NCI-H1436 (cell line): ENCODE measurements around the gene ALLC.
A peak's percentile ranks its signal among the peaks of the same experiment; 100 is the strongest.
"Not testable (repeated sequence)": the region's sequence is repeated elsewhere in the genome, so short reads cannot be mapped to it uniquely, and the experiment has no call there.

Experiments used
- DNase-seq: peaks from one replicate; lab custom pipeline; 2025; lab: John Stamatoyannopoulos, UW

ALLC gene

DNA sequence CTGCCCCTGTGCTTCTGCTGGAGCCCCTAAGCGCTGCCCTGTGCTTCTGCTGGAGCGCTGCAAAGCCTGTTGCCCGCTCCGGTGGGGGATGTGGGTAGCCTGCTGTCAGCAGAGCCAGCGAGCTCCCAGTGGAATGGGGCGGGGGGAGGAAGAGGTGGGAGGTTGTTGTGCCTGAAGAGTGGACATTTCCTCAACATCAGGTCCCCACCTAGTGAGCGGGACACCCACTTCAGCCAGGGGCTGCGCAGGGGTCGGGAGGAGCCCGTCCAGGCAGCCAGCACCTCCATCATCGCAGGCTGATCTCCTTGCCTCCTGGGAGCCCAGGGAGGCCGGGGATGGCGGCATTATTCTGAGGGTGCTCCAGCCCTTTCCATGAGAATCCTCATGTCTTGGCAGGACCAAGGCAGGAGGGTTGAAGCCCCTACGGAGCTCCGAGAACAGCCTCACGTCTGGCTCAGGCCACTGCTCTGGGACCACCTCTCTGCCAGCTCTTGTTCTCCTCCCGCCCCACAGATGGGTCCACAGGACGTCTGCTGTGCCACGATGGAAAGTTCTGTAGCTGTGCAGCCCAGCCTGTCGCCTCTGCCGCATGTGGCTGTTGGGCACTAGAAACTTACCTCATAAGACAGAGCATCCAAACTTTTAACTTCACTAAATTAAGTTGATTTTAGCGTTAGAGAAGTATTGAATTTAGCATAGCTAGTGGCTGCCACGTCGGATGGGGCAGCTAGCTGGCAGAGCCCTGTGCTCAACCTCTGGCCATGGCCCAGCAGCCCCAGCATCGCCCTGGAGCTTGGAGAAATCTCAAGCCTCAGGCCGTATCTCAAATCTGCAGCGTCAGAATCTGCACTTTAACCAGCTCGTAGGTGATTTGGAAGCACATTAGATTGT lies 1.9 kb upstream of the ALLC start:
- DNase-seq, result no peak

DNA sequence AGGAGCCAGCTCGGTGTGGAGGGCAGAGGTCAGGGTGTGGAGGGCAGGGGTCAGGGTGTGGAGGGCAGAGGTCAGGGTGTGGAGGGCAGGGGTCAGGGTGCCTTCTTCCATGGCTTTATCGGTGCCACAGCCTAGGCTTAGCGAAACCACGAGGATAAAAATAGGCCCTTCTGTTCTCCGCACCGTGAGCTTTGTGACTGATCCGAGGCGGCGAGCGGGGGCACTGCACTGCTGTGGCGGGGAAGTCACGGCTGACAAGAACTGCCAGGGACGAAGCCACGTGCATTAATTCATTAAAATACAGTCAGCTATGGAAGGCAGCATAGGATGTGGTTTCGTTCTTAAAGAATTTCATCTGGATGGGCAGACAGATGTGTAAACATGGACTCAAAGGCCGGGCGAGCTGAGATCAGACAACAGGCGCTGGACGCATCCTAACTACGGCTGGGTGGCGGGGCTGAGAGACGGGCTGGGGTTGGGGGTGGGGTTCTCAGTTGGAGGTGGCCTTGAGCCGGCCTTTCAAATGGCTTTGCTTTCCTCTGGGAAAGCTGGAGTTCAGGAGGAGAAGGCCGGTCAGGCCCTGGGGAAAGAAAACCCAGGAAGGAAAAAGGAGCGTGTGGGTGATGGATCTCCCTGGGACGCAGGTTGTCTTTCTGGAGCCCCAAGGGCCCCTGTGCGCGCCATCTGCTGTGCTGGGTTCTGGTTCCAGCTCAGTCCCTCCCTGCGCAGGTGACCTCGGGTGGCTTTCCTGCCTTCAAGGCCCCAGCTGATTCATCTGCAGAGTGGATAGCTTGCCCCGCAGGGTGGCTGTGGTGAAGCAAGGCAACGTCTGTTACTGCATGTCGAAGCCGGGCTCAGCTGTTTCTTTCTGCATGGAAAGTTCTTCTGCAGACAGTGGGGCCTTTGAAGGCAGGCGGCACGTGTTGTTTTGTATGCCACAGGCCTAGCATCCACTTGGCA lies 958 bp upstream of the ALLC start:
- no peak for DNase-seq

DNA sequence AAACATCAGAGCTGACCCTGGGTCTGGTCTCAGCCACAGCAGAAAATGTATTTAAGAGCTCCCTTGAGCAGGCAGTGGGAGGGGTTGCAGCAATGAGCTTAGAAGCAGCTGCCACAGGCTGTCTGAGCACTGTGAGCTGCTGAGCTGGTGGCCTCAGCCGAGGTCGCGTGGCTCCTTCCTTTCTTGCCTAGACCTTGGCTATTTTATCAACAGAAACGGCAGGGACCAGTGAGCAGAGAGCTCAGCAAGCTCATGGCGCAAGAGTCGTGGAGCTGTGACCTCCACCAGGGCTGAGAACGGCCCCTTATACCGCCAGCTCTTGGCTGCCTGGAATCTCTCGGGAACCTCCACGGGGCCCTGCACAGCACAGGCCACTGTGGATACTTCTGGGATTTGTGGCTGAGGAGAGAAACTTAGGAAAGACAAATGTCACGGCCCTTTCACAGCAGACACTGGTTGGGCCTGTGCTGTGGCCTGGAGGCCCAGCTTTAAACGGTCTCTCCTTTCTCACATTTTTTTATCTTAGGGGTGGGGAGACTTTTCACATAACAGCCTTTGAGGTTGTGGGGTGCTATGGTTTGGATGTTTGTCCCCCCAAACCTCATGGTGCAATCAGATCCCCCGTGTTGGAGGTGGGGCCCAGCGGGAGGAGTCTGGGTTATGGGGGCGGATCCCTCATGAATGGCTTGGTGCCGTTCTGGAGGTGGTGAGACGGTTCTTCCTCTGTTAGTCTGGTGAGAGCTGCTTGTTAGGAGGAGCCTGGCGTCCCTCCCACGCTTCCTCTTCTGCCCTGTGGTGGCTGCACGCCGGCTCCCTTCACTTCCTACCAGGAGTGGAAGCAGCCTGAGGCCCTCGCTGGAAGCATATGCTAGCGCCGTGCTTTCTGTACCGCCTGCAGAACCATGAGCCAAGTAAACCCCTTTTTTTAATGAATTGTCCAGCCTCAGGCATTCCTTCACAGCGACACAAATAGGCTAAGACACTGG lies 1.7 kb downstream of the ALLC start:
- peak; percentile 22 for DNase-seq

DNA sequence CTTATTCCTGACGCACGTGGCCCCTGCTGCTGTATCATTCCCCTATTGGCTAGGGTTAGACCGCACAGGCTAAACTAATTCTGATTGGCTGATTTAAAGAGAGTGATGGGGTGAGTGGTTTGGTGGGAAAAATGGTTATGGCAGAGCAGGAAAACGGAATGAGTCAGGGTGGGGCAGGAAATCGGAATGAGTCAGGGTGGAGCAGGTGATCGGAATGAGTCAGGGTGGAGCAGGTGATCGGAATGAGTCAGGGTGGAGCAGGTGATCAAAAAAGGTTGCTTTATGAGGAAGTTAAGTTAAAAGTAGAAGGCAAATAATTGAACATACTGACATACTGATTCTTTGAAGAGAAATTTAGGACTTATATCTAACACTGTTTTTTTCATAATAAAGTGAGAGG lies 2.6 kb downstream of the ALLC start:
- DNase-seq, result not testable (repeated sequence)

DNA sequence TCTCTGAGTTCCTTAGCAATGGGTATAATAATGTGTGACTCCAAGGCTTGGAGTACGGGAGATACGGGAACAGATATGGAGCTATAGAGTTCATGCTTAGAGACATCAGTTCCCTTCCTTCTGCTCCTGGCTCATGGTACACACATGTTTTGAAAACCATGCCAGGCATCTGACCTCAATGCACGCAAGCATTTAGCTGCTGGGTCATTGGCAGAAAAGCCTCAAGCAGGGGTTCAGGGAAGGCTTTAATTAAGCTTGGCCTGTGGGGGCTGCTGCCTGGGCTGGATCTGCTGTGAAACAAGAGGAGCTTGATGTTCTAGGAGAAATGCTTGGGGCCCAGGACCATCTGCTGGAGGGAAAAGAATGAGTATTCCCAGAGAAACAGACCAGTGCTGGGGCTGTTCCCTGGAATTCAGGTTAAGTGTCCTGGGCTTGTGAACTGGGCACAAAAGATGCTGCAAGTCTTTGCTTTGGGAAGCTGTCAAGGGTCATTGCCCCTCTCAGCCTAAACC lies 3.2 kb downstream of the ALLC start:
- DNase-seq, result no peak

DNA sequence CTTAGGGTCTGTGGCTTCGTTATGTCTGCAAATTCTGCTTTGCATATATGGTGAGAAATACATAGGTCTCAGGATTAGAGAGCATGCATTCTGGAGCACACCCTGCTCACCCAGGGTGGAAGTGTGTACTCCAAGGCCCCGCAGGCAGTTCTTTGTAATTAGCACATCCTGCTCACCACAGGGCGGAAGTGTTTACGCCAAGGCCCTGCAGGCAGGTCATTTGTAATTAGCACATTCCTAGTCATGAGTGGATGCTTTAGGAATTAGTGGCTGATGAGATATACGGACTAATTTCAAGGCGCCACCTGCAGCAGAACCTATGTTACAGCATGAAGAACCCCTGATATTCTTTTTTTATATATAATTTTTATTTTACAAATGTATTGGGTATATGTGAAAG lies 4.2 kb downstream of the ALLC start:
- no peak for DNase-seq

DNA sequence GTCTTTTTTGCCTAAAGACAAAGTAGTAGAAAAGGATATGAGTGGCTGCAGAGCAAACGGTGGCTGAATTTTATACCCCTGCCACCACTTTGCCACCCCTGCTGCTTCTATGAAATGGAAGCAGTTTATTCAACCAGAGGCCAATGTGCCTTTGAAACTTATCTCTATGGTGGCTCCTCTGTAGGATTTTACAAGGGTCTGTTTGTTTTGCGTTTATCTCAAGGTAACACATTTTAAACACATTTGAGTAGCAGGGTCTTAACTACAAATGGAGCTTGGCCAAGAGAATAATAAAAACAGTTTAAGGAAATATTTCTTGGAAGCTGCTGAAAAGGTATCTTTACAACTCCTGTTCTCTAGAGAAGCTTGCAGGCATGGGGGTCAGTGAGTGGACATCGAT lies 6.1 kb downstream of the ALLC start:
- DNase-seq, result no peak

DNA sequence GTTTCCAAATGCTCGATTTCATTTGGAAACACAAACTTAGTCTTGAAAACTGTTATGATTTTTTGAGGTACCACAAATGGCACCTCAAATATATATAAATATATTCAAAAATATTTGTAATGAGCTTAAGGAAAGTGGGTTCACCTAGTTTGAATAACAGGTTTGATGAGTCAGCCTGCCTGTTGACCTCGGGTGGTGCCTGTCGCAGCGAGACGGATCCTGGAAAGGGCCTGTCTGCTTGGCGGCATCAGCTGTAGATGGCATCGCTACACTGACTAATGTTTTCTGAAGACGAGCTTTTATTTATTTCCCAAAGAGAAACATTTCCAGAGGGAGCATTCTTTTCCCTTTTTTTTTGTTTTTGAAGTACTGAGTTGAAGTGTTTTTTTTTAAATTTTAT lies 6.9 kb downstream of the ALLC start:
- no peak for DNase-seq

DNA sequence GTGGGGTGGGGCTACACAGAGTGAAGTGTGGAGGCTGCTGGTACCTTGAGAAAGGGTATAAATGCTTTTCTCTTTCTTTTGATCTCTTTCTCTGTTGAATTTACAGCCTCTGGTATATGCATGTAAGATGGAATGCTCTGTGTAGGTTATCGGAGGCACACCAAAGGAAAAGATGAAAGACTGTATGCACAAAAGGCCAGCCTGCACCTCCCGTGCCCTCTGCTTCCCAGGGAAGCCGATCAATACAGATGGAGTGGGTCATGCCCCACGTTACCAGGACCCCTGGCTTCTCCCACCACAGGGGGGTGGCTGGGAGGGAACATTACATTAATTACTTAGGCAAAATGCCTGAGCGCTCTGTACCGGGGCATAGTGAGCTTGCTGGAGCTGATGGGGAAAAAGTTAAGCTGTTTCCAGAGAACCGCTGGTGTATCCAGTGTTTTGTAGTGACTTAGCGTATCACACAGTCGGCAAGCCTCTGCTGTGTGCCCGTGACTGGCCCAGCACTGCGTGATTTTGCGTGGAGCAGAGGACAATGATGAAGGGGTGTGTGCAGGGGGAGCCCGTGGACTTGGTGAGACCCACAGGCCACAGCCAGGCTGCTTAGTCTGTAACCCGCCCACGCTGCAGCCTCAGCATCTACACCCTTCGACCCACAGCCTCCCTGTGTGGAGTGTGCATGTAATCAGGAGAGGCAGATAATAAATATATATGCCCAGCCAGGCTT lies 8.0 kb downstream of the ALLC start:
- no peak for DNase-seq

DNA sequence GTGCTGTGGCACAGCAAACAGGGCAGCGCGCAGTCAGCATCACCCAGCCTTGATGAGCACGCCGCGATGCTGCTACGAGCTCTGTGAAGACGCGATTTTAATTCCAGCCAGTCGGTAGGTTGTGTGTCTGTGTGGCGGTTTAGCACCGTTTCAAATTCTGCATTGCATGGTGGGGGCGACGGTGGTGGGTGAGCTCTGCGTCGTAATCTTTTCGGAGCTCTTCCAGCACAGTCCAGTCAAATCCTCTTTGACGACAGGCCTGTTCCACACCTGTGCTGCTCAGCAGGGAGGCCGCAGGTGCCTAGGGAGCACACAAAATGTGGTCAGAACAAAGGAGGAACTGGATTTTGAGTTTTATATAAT lies 8.6 kb downstream of the ALLC start:
- no peak for DNase-seq

DNA sequence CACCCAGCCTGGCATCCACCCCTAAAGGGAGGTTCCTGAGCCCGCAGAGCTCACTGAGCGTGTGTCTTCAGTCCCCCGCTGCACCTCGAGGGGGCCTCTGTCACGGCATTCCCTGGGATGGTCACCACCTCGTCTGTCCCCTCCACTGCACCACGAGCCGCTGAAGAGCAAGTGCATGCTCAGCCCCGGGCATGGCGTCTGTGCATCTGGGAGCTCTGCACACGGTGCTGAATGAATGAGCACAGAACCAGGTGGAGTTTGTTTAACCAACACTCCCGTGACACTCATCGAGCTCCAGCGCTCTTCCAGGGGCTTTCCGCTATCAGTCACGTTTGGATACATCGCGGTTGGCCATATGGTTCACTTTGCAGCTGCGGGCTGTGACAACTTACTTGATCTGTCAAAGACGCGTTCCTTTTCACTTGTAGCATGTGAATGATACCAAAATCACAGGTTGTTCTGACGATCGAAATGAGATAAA lies 9.2 kb downstream of the ALLC start:
- DNase-seq, result no peak

DNA sequence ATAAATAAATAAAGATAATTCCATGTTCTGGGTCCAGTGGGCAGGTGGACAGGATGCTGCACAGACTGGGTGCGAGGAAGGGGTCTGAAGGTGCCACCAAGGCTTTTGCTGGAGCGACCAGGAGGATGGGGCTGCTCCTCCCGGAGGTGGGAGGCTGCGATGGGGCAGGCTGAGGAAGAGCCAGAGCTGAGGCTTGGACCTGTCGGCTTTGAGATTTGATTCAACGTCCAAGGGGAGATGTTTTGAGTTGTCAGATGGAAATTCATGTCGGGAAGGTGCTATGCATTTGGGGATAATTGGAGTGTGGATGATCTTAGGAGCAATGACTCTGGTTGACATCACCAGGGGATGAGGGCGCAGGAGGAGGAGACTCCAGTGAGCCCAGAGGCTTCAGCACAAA lies 11.7 kb downstream of the ALLC start:
- no peak for DNase-seq

DNA sequence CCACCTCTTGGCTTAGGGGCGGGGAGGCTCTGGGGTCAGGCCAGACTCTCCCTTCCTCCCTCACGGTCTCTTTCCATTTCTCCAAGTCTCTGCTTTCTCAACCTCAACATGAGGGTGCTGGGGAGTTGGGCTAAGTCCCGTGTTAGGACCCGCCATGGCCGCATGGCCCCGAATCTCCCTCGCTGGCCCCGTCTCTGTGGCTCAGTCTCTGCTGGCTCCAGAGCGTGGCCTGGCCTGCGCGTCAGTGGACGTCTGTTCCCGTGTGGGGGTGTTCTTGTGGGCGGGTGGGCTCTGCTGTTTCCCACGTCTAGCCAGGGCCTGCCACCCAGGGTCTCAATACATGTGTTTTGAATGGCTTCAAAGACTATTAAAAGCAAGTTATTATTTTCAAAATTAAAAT lies 12.4 kb downstream of the ALLC start:
- no peak for DNase-seq

DNA sequence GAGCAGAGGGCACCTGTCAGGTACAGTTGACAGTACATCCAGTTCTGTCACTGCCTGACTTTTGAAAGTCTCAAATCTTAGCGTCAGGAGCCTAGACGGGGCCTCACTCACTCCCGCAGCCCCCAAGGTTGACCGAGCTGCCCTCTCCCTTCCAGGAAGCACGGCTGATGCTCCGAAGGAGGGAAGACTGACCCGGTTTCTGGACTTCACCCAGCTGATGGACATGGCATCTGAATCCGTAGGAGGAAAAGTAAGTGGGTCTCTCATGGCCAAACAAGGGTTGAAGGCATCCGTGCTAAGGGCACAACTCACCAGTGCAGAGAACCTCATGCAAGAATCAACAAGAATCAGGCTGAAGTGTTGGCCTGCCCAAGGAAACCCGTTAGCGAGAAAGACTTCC lies 12.9 kb downstream of the ALLC start:
- DNase-seq, result no peak

DNA sequence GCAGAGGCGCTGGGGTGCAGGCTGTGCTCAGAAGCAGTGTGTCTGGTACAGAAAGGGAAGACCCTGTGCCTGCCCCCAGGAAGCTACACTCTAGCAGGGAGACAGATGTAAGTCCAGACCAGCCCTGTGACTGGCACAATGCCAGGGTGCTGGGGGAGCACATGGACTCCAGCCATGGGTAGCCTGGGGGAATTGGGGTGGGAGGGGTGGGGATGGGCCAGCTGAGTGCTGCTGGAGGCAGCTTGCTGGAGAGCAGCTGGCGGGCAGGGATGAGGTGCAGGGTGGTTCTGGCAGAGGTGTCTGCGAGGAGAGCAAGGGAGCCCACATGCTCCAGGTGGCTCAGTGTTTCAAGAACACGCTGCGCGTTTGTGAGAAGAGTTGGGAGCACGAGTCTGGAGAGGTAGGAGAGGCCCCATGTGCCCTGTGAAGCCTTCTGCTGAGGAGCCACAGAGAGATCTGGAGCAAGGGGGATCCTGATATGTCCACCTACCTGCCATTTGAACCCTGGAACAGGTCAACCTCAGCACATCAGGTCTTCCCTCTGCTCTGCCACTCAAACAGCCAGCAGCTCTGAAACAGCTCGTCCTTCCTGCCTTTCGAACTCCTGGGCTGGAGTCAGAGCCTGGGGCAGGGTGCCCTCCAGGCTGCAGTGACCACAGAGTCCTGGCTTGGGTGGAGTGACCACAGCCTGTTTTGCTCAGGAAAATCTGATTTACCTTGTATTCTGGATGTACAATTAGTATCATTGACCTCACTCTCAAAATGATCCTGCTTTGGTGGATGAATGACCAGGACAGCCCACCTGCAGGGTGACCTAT lies 15.1 kb downstream of the ALLC start:
- DNase-seq, result no peak

DNA sequence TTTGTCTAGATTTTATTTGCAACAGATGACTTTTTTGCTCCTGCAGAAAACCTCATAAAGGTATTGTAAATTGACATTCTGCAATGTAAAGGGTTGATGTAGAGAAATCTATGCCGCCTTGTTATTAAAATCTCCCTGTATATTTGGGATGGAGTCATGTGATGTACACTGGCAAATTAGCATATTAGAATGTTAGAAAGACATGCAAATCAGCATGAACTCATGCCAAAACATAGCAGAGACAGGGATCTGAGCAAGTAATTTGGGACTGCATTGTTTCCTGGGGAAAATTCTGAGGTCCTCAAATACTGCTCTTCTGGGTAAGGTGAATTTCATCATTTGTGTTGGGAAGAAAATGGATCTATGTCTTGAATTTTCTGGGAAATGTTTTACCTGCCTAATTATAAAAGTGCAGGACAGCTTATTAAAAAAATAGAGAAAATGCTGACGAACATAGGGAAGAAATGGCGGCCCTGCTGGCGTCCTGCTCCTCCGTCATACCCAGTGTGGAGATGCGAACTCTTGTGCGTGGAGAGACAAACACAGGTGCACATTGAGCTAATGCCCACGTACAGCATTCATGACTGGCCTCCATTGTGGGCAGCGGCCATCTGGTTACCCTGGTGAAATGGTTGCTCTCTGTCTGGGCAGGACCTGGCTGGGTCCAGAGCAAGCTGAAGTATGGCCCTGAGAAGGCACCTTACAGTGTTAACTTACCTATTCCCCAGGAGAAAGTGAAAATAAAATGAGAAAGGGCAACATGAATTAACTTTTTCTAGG lies 16.3 kb downstream of the ALLC start:
- DNase-seq, result no peak

DNA sequence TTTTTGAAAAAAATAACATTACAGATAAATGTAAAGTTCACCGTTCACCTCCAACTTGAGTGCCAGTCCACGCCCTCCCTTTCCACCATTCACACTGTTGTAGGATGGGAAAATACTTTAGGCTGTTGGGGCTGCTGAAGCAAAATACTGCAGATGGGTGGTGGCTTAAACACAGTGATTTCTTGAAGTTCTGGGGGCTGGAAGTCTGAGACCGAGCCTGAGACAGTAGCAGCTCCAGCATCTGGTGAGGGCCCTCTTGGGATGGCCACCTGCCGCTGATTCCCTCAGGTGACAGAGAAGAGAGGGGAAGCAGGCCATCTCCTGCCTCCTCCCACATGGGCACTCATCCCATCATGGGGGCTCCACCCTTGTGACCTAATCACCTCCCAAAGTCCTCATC lies 17.7 kb downstream of the ALLC start:
- no peak for DNase-seq

DNA sequence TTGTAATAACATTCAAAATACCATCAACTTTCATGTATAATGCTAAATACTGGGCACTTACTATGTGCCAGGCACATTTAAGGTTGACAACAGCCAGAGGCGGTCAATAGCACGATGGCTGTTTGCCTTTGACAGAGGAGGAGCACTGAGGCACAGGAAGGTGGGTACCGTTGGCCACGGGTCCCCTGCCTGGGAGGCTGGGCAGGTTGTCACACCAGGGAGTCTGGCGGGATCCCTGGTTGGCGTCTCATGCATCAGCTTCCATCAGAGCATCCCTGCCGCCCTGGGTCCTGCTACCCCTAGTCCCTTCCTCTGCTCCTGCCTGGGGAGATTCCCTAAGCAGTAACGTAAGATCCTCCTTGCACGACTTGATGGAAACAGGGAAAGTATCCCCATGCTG lies 19.4 kb downstream of the ALLC start:
- no peak for DNase-seq

DNA sequence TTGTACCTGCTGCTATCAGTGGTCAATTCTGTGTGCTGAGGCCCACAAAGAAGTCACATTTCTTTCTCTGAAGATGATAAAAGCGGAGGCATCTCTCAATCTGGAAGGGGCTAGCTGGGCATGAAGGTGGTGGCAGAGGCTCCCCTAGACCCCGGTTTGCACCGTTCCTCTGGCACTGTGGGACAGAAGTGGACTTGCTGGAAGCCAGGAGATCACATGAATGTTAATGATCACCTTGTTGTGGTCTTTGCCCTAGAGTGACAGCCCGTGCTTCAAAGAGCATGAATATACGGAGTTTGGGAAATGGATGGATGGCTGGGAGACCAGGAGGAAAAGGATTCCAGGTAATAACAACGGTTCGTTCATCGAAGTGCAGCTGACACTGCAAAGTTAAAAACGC lies 20.2 kb downstream of the ALLC start:
- no peak for DNase-seq
